Osteoblast (primary cell): ENCODE measurements around the gene NIM1K. TPM values are rescaled to one million over a fixed set of nuclear protein-coding genes. Genes with fewer than 3 reads are reported as not detected.

Experiments used
- DNase-seq: peaks from one replicate; pipeline ENCODE4 v3.0.0; 2011; ENCODE audit warnings: low spot score, mixed read lengths; ENCODE audit not compliant: insufficient read length; ENCODE audit errors: missing footprints
- H2AFZ ChIP-seq: 2 replicates; pipeline ENCODE4 v1.6.0; 2011; ENCODE audit warnings: mild to moderate bottlenecking, low read length
- H3K27ac ChIP-seq: 2 replicates; pipeline ENCODE4 v1.5.1; 2011; ENCODE audit warnings: mild to moderate bottlenecking, low read depth, low read length, moderate library complexity
- H3K27me3 ChIP-seq: 2 replicates; pipeline ENCODE4 v1.6.0; 2012; ENCODE audit warnings: mild to moderate bottlenecking, control low read depth, inconsistent platforms, low read length, moderate library complexity; ENCODE audit not compliant: insufficient read depth
- H3K36me3 ChIP-seq: 2 replicates; pipeline ENCODE4 v1.5.1; 2011; ENCODE audit warnings: mild to moderate bottlenecking, low read length, control low read depth, moderate library complexity; ENCODE audit not compliant: insufficient read depth
- H3K4me1 ChIP-seq: 2 replicates; pipeline ENCODE4 v1.5.1; 2011; ENCODE audit warnings: mild to moderate bottlenecking, low read length, control low read depth, moderate library complexity; ENCODE audit not compliant: insufficient read depth
- H3K4me2 ChIP-seq: 2 replicates; pipeline ENCODE4 v1.6.0; 2011; ENCODE audit warnings: mild to moderate bottlenecking, low read length; ENCODE audit not compliant: insufficient read depth
- H3K4me3 ChIP-seq: fragments of 200-600 bp; sonication (generic); 3 replicates; pipeline ENCODE4 v1.5.1; 2012; ENCODE audit warnings: mild to moderate bottlenecking, low read length, inconsistent platforms; ENCODE audit not compliant: insufficient read depth
- H3K79me2 ChIP-seq: 2 replicates; pipeline ENCODE4 v1.6.0; 2012; ENCODE audit warnings: mild to moderate bottlenecking, low read length, control low read depth, inconsistent platforms; ENCODE audit not compliant: insufficient read depth
- H3K9me3 ChIP-seq: 2 replicates; pipeline ENCODE4 v1.5.1; 2011; ENCODE audit warnings: low read depth, low read length, control low read depth
- H4K20me1 ChIP-seq: 2 replicates; pipeline ENCODE4 v1.6.0; 2012; ENCODE audit warnings: mild to moderate bottlenecking, low read length, control low read depth; ENCODE audit not compliant: insufficient read depth
- CTCF ChIP-seq: IDR thresholded peaks from 2 replicates; pipeline ENCODE4 v1.5.1; 2011; ENCODE audit warnings: mild to moderate bottlenecking, low read depth, low read length, moderate library complexity; ENCODE audit errors: extremely low read depth
- total RNA-seq: library from RNA; depleted of rRNA; stranded (reverse); fragments of >200 nt; gene quantifications from 2 replicates; pipeline ENCODE4 v1.2.3, GENCODE V29; 2012

The NIM1K gene
- total RNA-seq, 1 donor: 1.1 TPM

GRCh38 chr5:43154469-43154868 lies 37.6 kb upstream of the NIM1K start:
- Histone ChIP-seq H3K79me2 (peaks cover 71% of the 10 kb centered on the region), H3K36me3 (peaks cover 6% of the 10 kb centered on the region), H3K27ac (no peak overlapping the region), H4K20me1 (peaks cover 38% of the 10 kb centered on the region), H3K27me3 (no peaks in the 10 kb centered on the region), H2AFZ (no peak overlapping the region), H3K4me2 (no peak overlapping the region), H3K9me3 (no peaks in the 10 kb centered on the region), H3K4me3 (no peak overlapping the region), H3K4me1 (peaks cover 18% of the 10 kb centered on the region)
- DNase-seq: no peak
- TF ChIP-seq CTCF: no peak

DNA sequence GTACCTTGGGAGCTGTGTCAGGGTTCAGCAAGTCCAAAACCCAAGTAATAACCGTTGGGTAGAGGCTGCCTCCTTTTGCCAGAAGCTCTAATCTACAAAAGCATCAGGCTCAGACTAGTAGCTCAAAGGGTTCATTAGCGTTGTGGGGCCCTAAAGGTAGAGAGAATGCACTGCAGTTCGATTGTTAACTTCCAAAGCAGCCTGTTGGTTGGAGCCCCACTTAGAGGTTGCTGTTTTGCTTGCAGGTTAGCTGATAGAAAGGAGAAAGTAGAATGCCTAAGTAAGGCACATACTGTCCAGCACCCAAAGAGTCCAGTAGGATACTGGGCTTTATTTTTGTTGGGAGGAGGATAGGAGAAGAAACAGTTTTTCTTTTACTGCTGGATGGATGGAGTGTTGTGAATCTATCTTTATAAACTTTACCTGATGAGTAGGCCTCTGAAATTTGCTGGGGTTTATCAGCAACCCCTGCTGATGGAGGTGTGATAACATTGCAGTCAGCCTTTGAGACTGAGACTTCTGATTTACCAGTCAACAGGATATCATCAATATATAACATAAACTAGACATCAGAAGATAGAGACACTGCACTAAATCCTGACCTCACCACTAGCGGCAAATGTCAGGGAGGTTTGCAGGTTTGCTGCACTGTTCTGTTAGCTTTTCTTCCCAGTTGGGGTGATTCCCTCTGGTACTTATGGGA lies 36.5 kb upstream of the NIM1K start:
- Histone ChIP-seq H3K9me3 (no peaks in the 10 kb centered on the region), H3K4me3 (no peak overlapping the region), H3K4me2 (peak overlapping the region; percentile 42), H3K36me3 (peaks cover 6% of the 10 kb centered on the region), H3K27ac (peak overlapping the region; percentile 1), H3K4me1 (peaks cover 18% of the 10 kb centered on the region), H4K20me1 (peaks cover 34% of the 10 kb centered on the region), H3K27me3 (no peaks in the 10 kb centered on the region), H2AFZ (no peak overlapping the region), H3K79me2 (peaks cover 66% of the 10 kb centered on the region)
- peak; percentile 45 for DNase-seq
- TF ChIP-seq CTCF: no peak

DNA sequence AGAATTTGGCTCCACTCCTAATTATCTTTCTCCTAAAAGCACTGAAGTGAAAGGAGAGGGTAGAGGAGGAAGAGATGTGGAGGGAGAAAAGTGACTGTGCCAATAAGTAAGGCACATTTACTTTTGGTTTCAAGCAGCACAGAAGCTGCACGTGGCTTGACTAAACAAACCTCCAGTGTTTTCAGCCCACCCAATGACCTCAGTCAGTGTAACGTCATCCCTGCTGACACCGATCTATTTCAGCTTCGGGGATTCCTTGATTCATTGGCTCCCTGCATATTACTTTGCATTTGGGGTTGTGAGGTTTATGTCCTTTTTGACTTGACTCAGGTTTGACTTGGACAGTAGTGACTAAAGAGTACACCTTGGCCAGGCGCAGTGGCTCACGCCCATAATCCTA lies 35.6 kb upstream of the NIM1K start:
- H2AFZ ChIP-seq: no peak overlapping the region
- no peak for TF ChIP-seq CTCF
- peak; percentile 70 for DNase-seq
- H4K20me1 ChIP-seq: peaks cover 34% of the 10 kb centered on the region
- peaks cover 18% of the 10 kb centered on the region for H3K4me1 ChIP-seq
- no peaks in the 10 kb centered on the region for H3K27me3 ChIP-seq
- peak overlapping the region; percentile 1 for H3K27ac ChIP-seq
- no peaks in the 10 kb centered on the region for H3K9me3 ChIP-seq
- peaks cover 9% of the 10 kb centered on the region for H3K36me3 ChIP-seq
- H3K4me2 ChIP-seq: peak overlapping the region; percentile 42
- H3K4me3 ChIP-seq: no peak overlapping the region
- H3K79me2 ChIP-seq: peaks cover 59% of the 10 kb centered on the region

- no peaks in the 10 kb centered on the region for H3K27me3 ChIP-seq
- H4K20me1 ChIP-seq: peaks cover 34% of the 10 kb centered on the region
- H3K4me3 ChIP-seq: no peak overlapping the region
- H3K79me2 ChIP-seq: peaks cover 54% of the 10 kb centered on the region
- H3K4me1 ChIP-seq: peaks cover 18% of the 10 kb centered on the region
- H2AFZ ChIP-seq: no peak overlapping the region
- H3K36me3 ChIP-seq: peaks cover 15% of the 10 kb centered on the region
- no peak for TF ChIP-seq CTCF
- no peak overlapping the region for H3K4me2 ChIP-seq
- H3K27ac ChIP-seq: no peak overlapping the region
- no peak for DNase-seq
- H3K9me3 ChIP-seq: no peaks in the 10 kb centered on the region
Measured at GRCh38 chr5:43157068-43157467, 35.0 kb upstream of the NIM1K start.
